ENCODE data around the gene ADO.

ADO gene

GRCh38 chr10:62842983-62843382 lies 38.5 kb downstream of the ADO start:
- no peaks in the 10 kb centered on the region for H3K36me3 ChIP-seq (ENCODE audit: insufficient read depth, low read length)
- no peak for DNase-seq (ENCODE audit: low read depth, low spot score)
- H3K27ac ChIP-seq, result no peak overlapping the region
- no peak for TF ChIP-seq POLR2AphosphoS5 (IDR thresholded peaks at IDR 0.05; ENCODE audit: borderline replicate concordance, low read depth, low read length)
- TF ChIP-seq EZH2 (IDR thresholded peaks at IDR 0.05), result no peak
- TF ChIP-seq FOXP2 (optimal IDR thresholded peaks at IDR 0.05; ENCODE audit: control extremely low read depth, extremely low read length, insufficient read depth), result no peak
- H3K9me3 ChIP-seq (ENCODE audit: low read depth, low read length), result no peaks in the 10 kb centered on the region
- H3K4me3 ChIP-seq, result no peak overlapping the region
- no peak overlapping the region for H3K9ac ChIP-seq (ENCODE audit: insufficient read length)

DNA sequence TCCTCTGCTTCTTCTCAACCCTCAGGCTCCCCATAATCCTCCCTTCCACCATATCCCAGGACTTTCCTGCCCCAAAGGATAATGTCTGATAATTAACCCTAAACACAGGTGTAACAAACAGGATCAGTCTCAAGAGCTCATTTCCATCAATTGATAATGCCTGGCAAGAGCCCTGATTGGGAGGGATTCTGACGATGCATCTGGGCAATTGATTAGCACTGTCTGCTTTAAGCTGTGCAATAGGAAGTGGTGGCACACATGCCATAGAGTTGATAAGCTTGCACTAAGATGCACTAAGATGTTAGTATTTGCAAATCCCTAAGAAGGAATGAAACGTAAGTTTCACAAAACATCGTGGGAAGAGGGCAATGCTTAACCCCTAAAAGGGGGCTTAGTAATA lies 39.1 kb downstream of the ADO start:
- Histone ChIP-seq H3K9ac (ENCODE audit: insufficient read length) (no peak overlapping the region), H3K9me3 (ENCODE audit: low read depth, low read length) (no peaks in the 10 kb centered on the region), H3K4me3 (no peak overlapping the region), H3K36me3 (ENCODE audit: insufficient read depth, low read length) (no peaks in the 10 kb centered on the region), H3K27ac (no peak overlapping the region)
- TF ChIP-seq POLR2AphosphoS5 (IDR thresholded peaks at IDR 0.05; ENCODE audit: borderline replicate concordance, low read depth, low read length) (no peak), EZH2 (IDR thresholded peaks at IDR 0.05) (no peak), FOXP2 (optimal IDR thresholded peaks at IDR 0.05; ENCODE audit: control extremely low read depth, extremely low read length, insufficient read depth) (no peak)
- no peak for DNase-seq (ENCODE audit: low read depth, low spot score)

GRCh38 chr10:62844280-62845011 lies 39.9 kb downstream of the ADO start:
- no peak overlapping the region for H3K9ac ChIP-seq (ENCODE audit: insufficient read length)
- H3K9me3 ChIP-seq (ENCODE audit: low read depth, low read length), result no peaks in the 10 kb centered on the region
- TF ChIP-seq POLR2AphosphoS5 (IDR thresholded peaks at IDR 0.05; ENCODE audit: borderline replicate concordance, low read depth, low read length) (no peak), EZH2 (IDR thresholded peaks at IDR 0.05) (no peak), FOXP2 (optimal IDR thresholded peaks at IDR 0.05; ENCODE audit: control extremely low read depth, extremely low read length, insufficient read depth) (no peak)
- no peaks in the 10 kb centered on the region for H3K36me3 ChIP-seq (ENCODE audit: insufficient read depth, low read length)
- DNase-seq (ENCODE audit: low read depth, low spot score), result no peak
- H3K27ac ChIP-seq, result no peak overlapping the region
- no peak overlapping the region for H3K4me3 ChIP-seq

DNA sequence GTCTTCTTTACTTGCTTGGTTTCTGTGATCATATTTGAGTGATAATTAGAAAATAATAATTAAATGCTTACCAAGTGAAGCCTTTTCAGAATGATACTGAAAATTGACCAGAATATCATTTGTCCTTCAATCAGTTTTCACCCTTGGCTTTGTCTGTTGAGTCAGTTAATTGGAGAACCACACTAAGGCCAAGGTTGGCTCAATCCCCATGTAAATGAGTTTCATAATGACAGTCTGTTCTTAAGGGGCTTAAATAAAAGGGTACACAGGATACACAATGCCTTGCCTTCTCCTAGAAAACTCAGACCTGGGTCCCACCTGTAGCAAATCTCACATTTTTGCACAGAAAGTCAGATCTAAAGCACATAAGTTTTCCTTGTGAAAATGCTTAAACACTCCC lies 42.9 kb downstream of the ADO start:
- TF ChIP-seq EZH2 (IDR thresholded peaks at IDR 0.05), result no peak
- TF ChIP-seq POLR2AphosphoS5 (IDR thresholded peaks at IDR 0.05; ENCODE audit: borderline replicate concordance, low read depth, low read length), result no peak
- no peak for TF ChIP-seq FOXP2 (optimal IDR thresholded peaks at IDR 0.05; ENCODE audit: control extremely low read depth, extremely low read length, insufficient read depth)
- no peaks in the 10 kb centered on the region for H3K36me3 ChIP-seq (ENCODE audit: insufficient read depth, low read length)
- H3K4me3 ChIP-seq, result no peak overlapping the region
- H3K9me3 ChIP-seq (ENCODE audit: low read depth, low read length), result no peaks in the 10 kb centered on the region
- no peak overlapping the region for H3K9ac ChIP-seq (ENCODE audit: insufficient read length)
- DNase-seq (ENCODE audit: low read depth, low spot score), result no peak
- H3K27ac ChIP-seq, result no peak overlapping the region

DNA sequence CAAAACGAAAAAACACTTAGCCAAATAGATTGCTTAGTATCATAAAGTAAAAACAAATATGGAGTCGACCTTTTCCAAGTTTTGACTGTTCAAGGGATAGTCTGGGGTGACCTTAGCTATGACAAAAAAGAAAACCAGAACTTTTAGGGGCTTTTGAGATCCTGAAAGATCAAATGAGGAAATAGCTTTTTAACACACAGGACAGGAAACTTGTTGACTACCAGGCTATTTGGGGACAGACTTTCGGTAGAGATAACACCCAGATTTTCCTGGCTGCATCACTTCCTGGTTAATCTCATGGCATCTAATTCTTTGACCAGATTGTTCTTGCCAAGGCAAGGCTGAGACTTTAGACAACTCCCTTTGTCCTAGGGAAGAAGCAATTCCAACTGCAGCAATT lies 46.1 kb downstream of the ADO start:
- H3K4me3 ChIP-seq, result no peak overlapping the region
- H3K27ac ChIP-seq, result no peak overlapping the region
- H3K36me3 ChIP-seq (ENCODE audit: insufficient read depth, low read length), result no peaks in the 10 kb centered on the region
- DNase-seq (ENCODE audit: low read depth, low spot score), result no peak
- no peaks in the 10 kb centered on the region for H3K9me3 ChIP-seq (ENCODE audit: low read depth, low read length)
- no peak overlapping the region for H3K9ac ChIP-seq (ENCODE audit: insufficient read length)
- no peak for TF ChIP-seq POLR2AphosphoS5 (IDR thresholded peaks at IDR 0.05; ENCODE audit: borderline replicate concordance, low read depth, low read length)

GRCh38 chr10:62851442-62851841 lies 46.9 kb downstream of the ADO start:
- H3K36me3 ChIP-seq (ENCODE audit: insufficient read depth, low read length), result no peaks in the 10 kb centered on the region
- TF ChIP-seq EZH2 (IDR thresholded peaks at IDR 0.05) (no peak), FOXP2 (optimal IDR thresholded peaks at IDR 0.05; ENCODE audit: control extremely low read depth, extremely low read length, insufficient read depth) (no peak), POLR2AphosphoS5 (IDR thresholded peaks at IDR 0.05; ENCODE audit: borderline replicate concordance, low read depth, low read length) (no peak)
- no peak overlapping the region for H3K9ac ChIP-seq (ENCODE audit: insufficient read length)
- no peak overlapping the region for H3K4me3 ChIP-seq
- no peak for DNase-seq (ENCODE audit: low read depth, low spot score)
- H3K27ac ChIP-seq, result no peak overlapping the region
- no peaks in the 10 kb centered on the region for H3K9me3 ChIP-seq (ENCODE audit: low read depth, low read length)

DNA sequence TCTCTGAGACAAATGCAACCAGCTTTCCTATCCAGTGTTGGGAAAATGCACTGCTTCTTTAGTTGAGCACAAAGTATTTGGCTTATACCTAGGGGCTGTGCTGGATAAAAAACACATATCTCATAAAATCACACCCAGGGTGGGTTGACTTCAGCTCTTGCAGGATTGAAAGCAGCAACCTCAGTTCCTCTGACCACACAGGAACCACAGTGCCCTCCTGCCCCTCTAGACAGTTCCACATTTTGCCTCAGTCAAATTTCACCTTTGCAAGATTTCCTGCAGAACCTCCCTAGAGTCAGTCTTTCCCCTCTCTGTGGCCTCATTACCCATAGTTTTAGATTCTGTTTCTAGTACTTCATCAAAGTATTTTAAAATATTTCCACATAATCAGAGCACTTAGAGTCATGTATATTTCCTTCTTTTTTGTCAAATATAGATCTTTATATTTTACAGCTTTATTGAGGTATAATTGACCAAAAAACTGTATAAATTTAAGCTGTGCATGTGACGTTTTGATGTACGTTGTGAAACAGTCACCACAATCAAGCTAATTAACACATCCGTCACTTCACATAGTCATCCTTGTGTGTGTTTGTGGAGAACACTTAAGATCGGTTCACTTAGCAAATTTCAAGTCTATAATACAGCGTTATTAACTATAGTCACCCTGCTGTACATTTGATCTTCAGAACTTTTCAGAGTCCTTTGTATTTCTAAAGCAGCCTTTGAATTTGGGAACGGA lies 48.6 kb downstream of the ADO start:
- TF ChIP-seq POLR2AphosphoS5 (IDR thresholded peaks at IDR 0.05; ENCODE audit: borderline replicate concordance, low read depth, low read length), result no peak
- no peak for TF ChIP-seq EZH2 (IDR thresholded peaks at IDR 0.05)
- no peak for TF ChIP-seq FOXP2 (optimal IDR thresholded peaks at IDR 0.05; ENCODE audit: control extremely low read depth, extremely low read length, insufficient read depth)
- DNase-seq (ENCODE audit: low read depth, low spot score), result no peak
- Histone ChIP-seq H3K36me3 (ENCODE audit: insufficient read depth, low read length) (no peaks in the 10 kb centered on the region), H3K9me3 (ENCODE audit: low read depth, low read length) (no peaks in the 10 kb centered on the region), H3K9ac (ENCODE audit: insufficient read length) (no peak overlapping the region), H3K27ac (no peak overlapping the region), H3K4me3 (no peak overlapping the region)

DNA sequence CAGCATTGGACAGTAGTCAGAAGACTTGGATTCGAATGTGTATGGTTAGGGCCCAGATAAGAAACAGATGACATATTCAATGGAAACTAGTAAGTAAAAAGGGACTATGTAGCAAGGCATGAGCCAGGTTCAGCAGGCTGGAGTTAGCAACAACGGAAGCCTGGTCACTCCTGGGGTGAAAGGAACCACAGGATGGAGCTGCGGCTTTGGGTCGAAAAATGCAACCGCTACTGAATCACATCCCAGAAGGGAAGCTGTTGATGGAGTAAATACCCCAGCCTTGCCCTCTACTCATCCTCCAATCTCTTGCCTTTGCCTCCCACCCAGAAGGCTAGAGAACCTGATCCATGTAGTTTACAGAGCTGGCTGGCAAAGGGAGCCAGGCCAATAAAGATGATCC lies 49.2 kb downstream of the ADO start:
- Histone ChIP-seq H3K4me3 (no peak overlapping the region), H3K36me3 (ENCODE audit: insufficient read depth, low read length) (no peaks in the 10 kb centered on the region), H3K9me3 (ENCODE audit: low read depth, low read length) (no peaks in the 10 kb centered on the region), H3K9ac (ENCODE audit: insufficient read length) (no peak overlapping the region), H3K27ac (no peak overlapping the region)
- TF ChIP-seq EZH2 (IDR thresholded peaks at IDR 0.05) (no peak), FOXP2 (optimal IDR thresholded peaks at IDR 0.05; ENCODE audit: control extremely low read depth, extremely low read length, insufficient read depth) (no peak), POLR2AphosphoS5 (IDR thresholded peaks at IDR 0.05; ENCODE audit: borderline replicate concordance, low read depth, low read length) (no peak)
- no peak for DNase-seq (ENCODE audit: low read depth, low spot score)
